Lower leg skin (tissue), 3 donors: Measurements from ENCODE around the gene MYO1C.

Experiments
- POLR2A ChIP-seq, 2 donors: fragments of 450-650 bp; IDR thresholded peaks; one replicate each; pipeline ENCODE4 v1.6.1; 2016 to 2017; ENCODE audit warnings: antibody characterized with exemption in 2 of 2, mild to moderate bottlenecking in 1 of 2, moderate library complexity in 1 of 2
- TF ChIP-seq, protein P1 (sequence below), 3 donors: fragments of 450-650 bp; IDR thresholded peaks; one replicate each; pipeline ENCODE4 v1.5.1; 2016; ENCODE audit warnings: antibody characterized with exemption in 3 of 3, mild to moderate bottlenecking in 3 of 3, moderate library complexity in 2 of 3

DNA sequence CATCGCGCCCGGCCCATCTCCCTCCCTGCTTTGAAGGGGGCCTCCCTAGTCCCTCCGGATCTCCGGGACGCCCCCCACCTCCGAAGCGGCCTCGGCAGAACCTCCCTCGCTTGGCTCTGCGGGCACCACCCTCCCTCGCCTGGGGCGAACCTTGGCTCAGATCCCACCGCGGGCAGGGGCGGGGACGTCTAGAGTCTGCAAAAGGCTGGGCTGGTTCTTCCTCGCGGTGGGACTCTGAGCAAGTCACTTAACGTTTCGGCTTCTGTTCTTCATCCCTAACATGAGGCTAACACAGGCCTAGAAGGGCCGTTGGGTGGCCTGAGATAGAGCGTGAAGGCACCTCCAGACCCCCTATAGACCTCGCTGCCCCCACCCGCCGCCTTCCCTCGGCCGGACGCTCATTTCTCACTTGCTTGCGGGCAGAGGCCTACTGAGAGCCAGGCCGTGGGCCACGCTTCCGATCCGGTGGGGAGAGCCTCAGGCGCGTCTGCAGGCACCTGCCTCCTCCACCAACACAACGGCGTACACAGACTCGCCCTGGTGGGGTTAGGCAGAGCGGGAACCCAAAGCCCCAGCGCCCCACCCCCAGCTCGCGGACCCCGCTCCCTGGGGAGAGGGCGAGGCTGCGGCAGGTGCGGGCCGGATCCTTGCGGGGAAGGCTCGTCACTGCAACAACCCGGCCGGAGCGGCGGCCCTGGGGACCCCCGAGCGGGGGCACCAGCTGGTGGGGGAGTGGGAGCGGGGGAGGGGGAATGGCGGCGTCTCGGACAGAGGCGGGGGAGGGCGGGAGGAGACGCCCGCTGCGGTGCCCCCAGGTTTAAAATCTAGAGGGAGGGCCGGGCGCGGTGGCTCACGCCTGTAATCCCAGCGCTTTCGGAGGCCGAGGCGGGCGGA, 5.4 kb downstream of the MYO1C start:
- TF ChIP-seq, protein P1, sequence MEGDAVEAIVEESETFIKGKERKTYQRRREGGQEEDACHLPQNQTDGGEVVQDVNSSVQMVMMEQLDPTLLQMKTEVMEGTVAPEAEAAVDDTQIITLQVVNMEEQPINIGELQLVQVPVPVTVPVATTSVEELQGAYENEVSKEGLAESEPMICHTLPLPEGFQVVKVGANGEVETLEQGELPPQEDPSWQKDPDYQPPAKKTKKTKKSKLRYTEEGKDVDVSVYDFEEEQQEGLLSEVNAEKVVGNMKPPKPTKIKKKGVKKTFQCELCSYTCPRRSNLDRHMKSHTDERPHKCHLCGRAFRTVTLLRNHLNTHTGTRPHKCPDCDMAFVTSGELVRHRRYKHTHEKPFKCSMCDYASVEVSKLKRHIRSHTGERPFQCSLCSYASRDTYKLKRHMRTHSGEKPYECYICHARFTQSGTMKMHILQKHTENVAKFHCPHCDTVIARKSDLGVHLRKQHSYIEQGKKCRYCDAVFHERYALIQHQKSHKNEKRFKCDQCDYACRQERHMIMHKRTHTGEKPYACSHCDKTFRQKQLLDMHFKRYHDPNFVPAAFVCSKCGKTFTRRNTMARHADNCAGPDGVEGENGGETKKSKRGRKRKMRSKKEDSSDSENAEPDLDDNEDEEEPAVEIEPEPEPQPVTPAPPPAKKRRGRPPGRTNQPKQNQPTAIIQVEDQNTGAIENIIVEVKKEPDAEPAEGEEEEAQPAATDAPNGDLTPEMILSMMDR (IDR thresholded peaks at IDR 0.05): no peak
- no peak for TF ChIP-seq POLR2A (IDR thresholded peaks at IDR 0.05)
